ENCODE measurements around the gene KRT83. TPM values are rescaled to one million over a fixed set of nuclear protein-coding genes. Genes with fewer than 3 reads are reported as not detected.

The KRT83 gene
- total and polyA plus RNA-seq, 2 of the 13 experiments (the other 11 are each of a cell fraction or from before 2014, with no cell fraction given): not detected

DNA sequence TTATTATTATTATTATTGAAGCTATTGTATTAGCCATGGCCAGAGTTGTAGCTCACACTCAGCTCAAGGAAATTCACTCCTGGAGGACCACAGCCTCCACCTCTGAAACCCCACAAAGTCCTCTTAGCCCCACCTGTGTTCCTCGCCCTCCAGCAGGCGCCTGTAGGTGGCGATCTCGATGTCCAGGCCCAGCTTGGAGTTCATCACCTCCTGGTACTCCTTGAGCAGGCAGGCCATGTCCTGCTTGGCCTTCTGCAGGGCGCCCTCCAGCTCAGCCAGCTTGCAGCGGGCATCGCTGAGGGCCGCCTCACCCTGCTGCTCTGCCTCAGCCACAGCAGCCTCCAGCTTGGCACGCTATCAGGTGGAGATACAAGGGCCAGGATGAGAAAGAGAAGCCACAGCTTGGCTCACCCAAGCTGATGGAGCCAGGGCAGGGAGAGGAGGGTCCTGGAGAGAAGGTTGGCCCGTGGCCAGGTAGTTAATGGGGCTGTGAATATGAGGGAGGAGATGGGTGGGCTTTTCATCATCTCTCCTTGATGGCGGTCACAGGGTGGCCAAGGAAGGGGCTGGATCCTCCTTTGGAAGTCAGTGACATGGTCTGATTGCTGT, 41.0 kb upstream of the KRT83 start:
- in situ Hi-C loops (cut with HindIII; ENCODE audit: extremely low pct_ligation_motif_present, low pct_unique_long_range_greater_than_20kb) (no loop called here), intact Hi-C loops (cut with micrococcal nuclease; ENCODE audit: unreplicated experiment) (no loop called here)
- H4K20me1 ChIP-seq (ENCODE audit: insufficient read depth, low read length): no peaks in the 10 kb centered on the region
- no peaks in the 10 kb centered on the region for H3K36me3 ChIP-seq (replicated peaks in 1 of 2; ENCODE audit: control insufficient read depth in 1 of 2, insufficient read depth in 2 of 2, low read length in 2 of 2)
- no peak overlapping the region for H3K4me3 ChIP-seq (replicated peaks in 1 of 3; ENCODE audit: insufficient read depth in 1 of 3, low read depth in 2 of 3, low read length in 3 of 3)
- POLR2A ChIA-PET: no interaction called here
- DNase-seq (ENCODE audit: low spot score): no peak
- H3K4me2 ChIP-seq (ENCODE audit: low read depth, low read length): no peak overlapping the region
- no peak for FAIRE-seq
- no peaks in the 10 kb centered on the region for H3K9me3 ChIP-seq (ENCODE audit: low read length)
- no peak overlapping the region for H3K27ac ChIP-seq (ENCODE audit: extremely low read length, insufficient read depth, low read length)
- peak; percentile 24; the same call in 1 of the 3 replicates for ATAC-seq
- H2AFZ ChIP-seq (ENCODE audit: low read length): no peak overlapping the region
- no TSS peak for BruUV-seq (replicated peaks)
- CTCF ChIA-PET (ENCODE audit: low intra/inter-chr PET ratio, low total read pairs): no interaction called here
- peaks cover 4 to 27% of the 10 kb centered on the region in 2 experiments; a peak in 4 of 5 replicates for H3K27me3 ChIP-seq (ENCODE audit: control insufficient read depth in 1 of 2, insufficient read depth in 2 of 2, low read length in 2 of 2)
- H3K9ac ChIP-seq (ENCODE audit: insufficient read depth, low read depth, low read length): no peak overlapping the region
- H3K4me1 ChIP-seq (ENCODE audit: insufficient read depth, low read length): peaks cover 5% of the 10 kb centered on the region; the same call in 1 of the 2 replicates
- WGBS (ENCODE audit: low lambda C conversion rate): 4% methylated on average over 5 of the region's 11 CpGs
- no peaks in the 10 kb centered on the region for H3K79me2 ChIP-seq (ENCODE audit: insufficient read depth, low read length)
- TF ChIP-seq ZNF749 (CRISPR knock-in tag; IDR thresholded peaks at IDR 0.05; ENCODE audit: borderline replicate concordance): no peak
- TF ChIP-seq, protein P1, sequence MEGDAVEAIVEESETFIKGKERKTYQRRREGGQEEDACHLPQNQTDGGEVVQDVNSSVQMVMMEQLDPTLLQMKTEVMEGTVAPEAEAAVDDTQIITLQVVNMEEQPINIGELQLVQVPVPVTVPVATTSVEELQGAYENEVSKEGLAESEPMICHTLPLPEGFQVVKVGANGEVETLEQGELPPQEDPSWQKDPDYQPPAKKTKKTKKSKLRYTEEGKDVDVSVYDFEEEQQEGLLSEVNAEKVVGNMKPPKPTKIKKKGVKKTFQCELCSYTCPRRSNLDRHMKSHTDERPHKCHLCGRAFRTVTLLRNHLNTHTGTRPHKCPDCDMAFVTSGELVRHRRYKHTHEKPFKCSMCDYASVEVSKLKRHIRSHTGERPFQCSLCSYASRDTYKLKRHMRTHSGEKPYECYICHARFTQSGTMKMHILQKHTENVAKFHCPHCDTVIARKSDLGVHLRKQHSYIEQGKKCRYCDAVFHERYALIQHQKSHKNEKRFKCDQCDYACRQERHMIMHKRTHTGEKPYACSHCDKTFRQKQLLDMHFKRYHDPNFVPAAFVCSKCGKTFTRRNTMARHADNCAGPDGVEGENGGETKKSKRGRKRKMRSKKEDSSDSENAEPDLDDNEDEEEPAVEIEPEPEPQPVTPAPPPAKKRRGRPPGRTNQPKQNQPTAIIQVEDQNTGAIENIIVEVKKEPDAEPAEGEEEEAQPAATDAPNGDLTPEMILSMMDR (CRISPR knock-in tag; IDR thresholded peaks at IDR 0.05): 0 out of 2 replicates have a peak, but pooled peaks have one; percentile 20

DNA sequence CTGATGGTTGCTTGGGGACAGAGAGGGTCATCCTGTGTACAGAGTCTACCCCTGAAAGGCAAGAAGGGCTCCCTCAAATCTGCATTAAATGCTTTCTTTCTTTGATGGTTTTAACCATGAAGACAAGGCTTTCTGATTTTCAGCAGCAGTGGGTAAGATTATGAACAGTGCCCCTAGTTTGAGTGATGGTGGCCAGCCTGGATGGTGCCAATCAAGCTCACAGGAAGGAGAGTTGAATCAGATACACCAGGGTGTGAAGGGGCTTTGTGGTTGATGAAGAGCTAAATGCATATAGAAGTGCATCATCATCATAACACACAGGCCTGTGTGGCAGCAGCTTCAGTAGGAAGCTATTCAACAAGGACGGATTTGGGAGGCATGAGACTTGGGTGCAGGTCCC, 40.4 kb upstream of the KRT83 start:
- no peak for TF ChIP-seq TBX3 (IDR thresholded peaks at IDR 0.05; ENCODE audit: borderline replicate concordance)
- WGBS (ENCODE audit: low lambda C conversion rate): 47% methylated on average over 1 of the region's 1 CpG
- no peak overlapping the region for H2AFZ ChIP-seq (ENCODE audit: low read length)
- ChIA-PET CTCF (ENCODE audit: low intra/inter-chr PET ratio, low total read pairs) (no interaction called here), POLR2A (no interaction called here)
- ATAC-seq: no peak
- H3K9ac ChIP-seq (ENCODE audit: insufficient read depth, low read depth, low read length): no peak overlapping the region
- no peaks in the 10 kb centered on the region for H3K9me3 ChIP-seq (ENCODE audit: low read length)
- H3K4me2 ChIP-seq (ENCODE audit: low read depth, low read length): no peak overlapping the region
- no peaks in the 10 kb centered on the region for H4K20me1 ChIP-seq (ENCODE audit: insufficient read depth, low read length)
- H3K4me1 ChIP-seq (ENCODE audit: insufficient read depth, low read length): peaks cover 5% of the 10 kb centered on the region; the same call in 1 of the 2 replicates
- H3K36me3 ChIP-seq (replicated peaks in 1 of 2; ENCODE audit: control insufficient read depth in 1 of 2, insufficient read depth in 2 of 2, low read length in 2 of 2): no peaks in the 10 kb centered on the region
- no peak overlapping the region for H3K27ac ChIP-seq (ENCODE audit: extremely low read length, insufficient read depth, low read length)
- no peak overlapping the region for H3K4me3 ChIP-seq (replicated peaks in 1 of 3; ENCODE audit: insufficient read depth in 1 of 3, low read depth in 2 of 3, low read length in 3 of 3)
- BruUV-seq (replicated peaks): no TSS peak
- intact Hi-C loops (cut with micrococcal nuclease; ENCODE audit: unreplicated experiment) (no loop called here), in situ Hi-C loops (cut with HindIII; ENCODE audit: extremely low pct_ligation_motif_present, low pct_unique_long_range_greater_than_20kb) (no loop called here)
- no peak for DNase-seq (ENCODE audit: low spot score)
- no peak for FAIRE-seq
- H3K79me2 ChIP-seq (ENCODE audit: insufficient read depth, low read length): no peaks in the 10 kb centered on the region
- peaks cover 2 to 22% of the 10 kb centered on the region in 2 experiments; a peak in 4 of 5 replicates for H3K27me3 ChIP-seq (ENCODE audit: control insufficient read depth in 1 of 2, insufficient read depth in 2 of 2, low read length in 2 of 2)

Measured in HepG2 (cell line).